Erythroblast (primary cell): ENCODE measurements around the gene DIAPH2.

Experiments used
- GATA1 ChIP-seq: IDR thresholded peaks from 2 replicates; pipeline ENCODE4 v1.6.1; 2011; ENCODE audit warnings: low read depth, mild to moderate bottlenecking, control low read depth, low read length, moderate library complexity
- POLR2A ChIP-seq: IDR thresholded peaks from 2 replicates; pipeline ENCODE4 v1.6.1; 2011; ENCODE audit warnings: mild to moderate bottlenecking, low read length

- no peak for TF ChIP-seq POLR2A
- no peak for TF ChIP-seq GATA1
Measured at GRCh38 chrX:96707804-96708203, 23.2 kb downstream of the DIAPH2 start.
